K562 (cell line): ENCODE data around the gene PHTF2. TPM values are rescaled to one million over a fixed set of nuclear protein-coding genes. Genes with fewer than 3 reads are reported as not detected.
A peak's percentile ranks its signal among the peaks of the same experiment; 100 is the strongest.

Experiments
- ATAC-seq: fragments of 200-7000 bp; cut with Tn5 transposase; 3 replicates; pipeline ENCODE4 v1.9.1; 2020; ENCODE audit warnings: moderate library complexity
- BruUV-seq: library from RNA; stranded (reverse); fragments of 400-500 nt; replicated peaks from 2 replicates; lab custom pipeline; 2021; lab: Mats Ljungman, UMichigan
- CTCF ChIA-PET: fragments of 300-600 bp; formaldehyde crosslinking; extraction: SDS; loops from one replicate; lab custom pipeline; 2021; ENCODE audit warnings: low intra/inter-chr PET ratio; lab: Yijun Ruan, JAX
- POLR2A ChIA-PET: fragments of 300-600, 350-650 bp; sonication (Branson Sonifier 250); formaldehyde crosslinking; extraction: SDS; loops from one replicate; lab custom pipeline; 2021; ENCODE audit warnings: antibody characterized with exemption, inconsistent platforms; lab: Yijun Ruan, JAX
- DNase-seq, 4 experiments: peaks; one replicate each; pipeline versions ENCODE4 v3.0.0 to v3.0.0-alpha.2; 2011 to 2018; ENCODE audit warnings: low spot score in 3 of 4, mixed read lengths in 3 of 4; ENCODE audit errors: extremely low read depth in 1 of 4
- FAIRE-seq: peaks from 2 replicates; lab custom pipeline; 2011; peaks lifted over from hg19 to GRCh38; lab: Jason Lieb, UNC
- H2AFZ ChIP-seq: 2 replicates; pipeline ENCODE4 v1.6.0; 2011; ENCODE audit warnings: low read depth, low read length, control low read depth, inconsistent platforms
- H3K27ac ChIP-seq: fragments of 200-600 bp; 3 replicates; pipeline ENCODE4 v1.8.0; 2011; ENCODE audit warnings: low read depth, mild to moderate bottlenecking, control low read depth, inconsistent platforms, low read length, moderate library complexity, mixed read lengths; ENCODE audit errors: extremely low read depth
- H3K27me3 ChIP-seq, 2 experiments: fragments of 300-600 bp in 1 of 2; 2 replicates in 1 of 2; 3 replicates in 1 of 2; pipeline versions ENCODE4 v1.6.0 to v1.8.0; 2011; ENCODE audit warnings: inconsistent platforms in 2 of 2, low read length in 2 of 2, mild to moderate bottlenecking in 1 of 2, mixed read lengths in 1 of 2, moderate library complexity in 1 of 2; ENCODE audit not compliant: control insufficient read depth in 2 of 2, insufficient read depth in 2 of 2
- H3K36me3 ChIP-seq: fragments of 300-600 bp; 3 replicates; pipeline ENCODE4 v1.8.0; 2011; ENCODE audit warnings: mild to moderate bottlenecking, low read length, inconsistent platforms; ENCODE audit not compliant: control insufficient read depth, insufficient read depth
- H3K4me1 ChIP-seq, 2 experiments: fragments of 200-600 bp in 1 of 2; replicated peaks in 1 of 2; 2 replicates in 1 of 2; 3 replicates in 1 of 2; pipeline versions ENCODE4 v1.5.1 to v1.8.0; 2011; ENCODE audit warnings: inconsistent platforms in 2 of 2, low read length in 2 of 2, mild to moderate bottlenecking in 1 of 2, mixed read lengths in 1 of 2, moderate library complexity in 1 of 2; ENCODE audit not compliant: control insufficient read depth in 2 of 2, insufficient read depth in 2 of 2
- H3K4me2 ChIP-seq: 2 replicates; pipeline ENCODE4 v1.6.1; 2011; ENCODE audit warnings: low read length, control low read depth, inconsistent platforms, mixed read lengths; ENCODE audit not compliant: insufficient read depth
- H3K4me3 ChIP-seq: fragments of 200-600 bp; sonication (generic), shearing (Covaris generic); 2 replicates; pipeline ENCODE4 v1.5.1; 2016; ENCODE audit warnings: control low read depth, inconsistent platforms
- H3K79me2 ChIP-seq: fragments of 200-600 bp; 3 replicates; pipeline ENCODE4 v1.8.0; 2011; ENCODE audit warnings: low read length, inconsistent platforms; ENCODE audit not compliant: control insufficient read depth, insufficient read depth
- H3K9ac ChIP-seq, 2 experiments: 2 replicates each; pipeline versions ENCODE4 v1.6.0 to v1.6.1; 2011; ENCODE audit warnings: low read depth in 2 of 2, low read length in 2 of 2, control low read depth in 1 of 2, inconsistent platforms in 1 of 2, mild to moderate bottlenecking in 1 of 2, mixed read lengths in 1 of 2; ENCODE audit not compliant: insufficient read depth in 1 of 2
- H3K9me1 ChIP-seq: one replicate; pipeline ENCODE4 v1.6.0; 2011; ENCODE audit warnings: inconsistent platforms, mild to moderate bottlenecking, low read length, moderate library complexity; ENCODE audit not compliant: control insufficient read depth, insufficient read depth
- H3K9me3 ChIP-seq: replicated peaks from 2 replicates; pipeline ENCODE4 v1.5.1; 2011; ENCODE audit warnings: low read depth, low read length, inconsistent platforms; ENCODE audit not compliant: control insufficient read depth, insufficient read depth
- H4K20me1 ChIP-seq: replicated peaks from 2 replicates; pipeline ENCODE4 v1.6.1; 2011; ENCODE audit warnings: low read length, inconsistent platforms, mixed read lengths; ENCODE audit not compliant: control insufficient read depth, insufficient read depth
- ELF1 ChIP-seq: fragments of 200-800 bp; sonication (Bioruptor generic); IDR thresholded peaks from 2 replicates; pipeline ENCODE4 v1.6.1; 2016; ENCODE audit warnings: missing genetic modification characterization, missing compliant biosample characterization
- ELF4 ChIP-seq: fragments of 450-650 bp; formaldehyde crosslinking; IDR thresholded peaks from 2 replicates; pipeline ENCODE4 v1.4.0; 2022; ENCODE audit warnings: missing genetic modification characterization
- FOXJ2 ChIP-seq: fragments of 200-800 bp; sonication (Bioruptor generic); IDR thresholded peaks from 2 replicates; pipeline ENCODE4 v1.6.1; 2016; ENCODE audit warnings: missing genetic modification characterization, missing compliant biosample characterization
- HDAC2 ChIP-seq: fragments of 450-650 bp; IDR thresholded peaks from 2 replicates; pipeline ENCODE4 v1.6.1; 2016; ENCODE audit warnings: mild to moderate bottlenecking
- HMGN3 ChIP-seq: IDR thresholded peaks from 2 replicates; pipeline ENCODE4 v1.6.1; 2011; ENCODE audit warnings: borderline replicate concordance, low read depth, mild to moderate bottlenecking, mixed read lengths, low read length; ENCODE audit not compliant: insufficient read length; ENCODE audit errors: extremely low read depth
- ILK ChIP-seq: fragments of 450-650 bp; IDR thresholded peaks from 2 replicates; pipeline ENCODE4 v1.6.1; 2016; ENCODE audit warnings: missing genetic modification characterization, low read depth, mild to moderate bottlenecking, missing compliant biosample characterization, moderate library complexity, borderline replicate concordance
- KAT2B ChIP-seq: IDR thresholded peaks from one replicate; pipeline ENCODE4 v1.6.1; 2012; ENCODE audit warnings: low read depth, mild to moderate bottlenecking, control low read depth, inconsistent platforms, low read length, moderate library complexity
- KDM4B ChIP-seq, 2 experiments: fragments of 450-650 bp in 1 of 2; sonication (generic) in 1 of 2; IDR thresholded peaks; 2 replicates each; pipeline ENCODE4 v1.6.1; 2016 to 2017; ENCODE audit warnings: borderline replicate concordance in 2 of 2, antibody characterized with exemption in 1 of 2, low read depth in 1 of 2, mild to moderate bottlenecking in 1 of 2
- MAFG ChIP-seq: fragments of 450-650 bp; conservative IDR thresholded peaks from 2 replicates; pipeline ENCODE4 v1.6.1; 2016; ENCODE audit warnings: missing genetic modification characterization, missing compliant biosample characterization
- NBN ChIP-seq: fragments of 450-650 bp; IDR thresholded peaks from 2 replicates; pipeline ENCODE4 v1.6.1; 2016; ENCODE audit warnings: low read depth, mild to moderate bottlenecking
- PCBP2 ChIP-seq: fragments of 200-400 bp; formaldehyde crosslinking; IDR thresholded peaks from 2 replicates; pipeline ENCODE4 v1.6.1; 2018; ENCODE audit warnings: low read length, low read depth, mild to moderate bottlenecking, moderate library complexity; ENCODE audit not compliant: poor library complexity, severe bottlenecking
- PYGO2 ChIP-seq: fragments of 450-650 bp; IDR thresholded peaks from 2 replicates; pipeline ENCODE4 v1.6.1; 2016; ENCODE audit warnings: mild to moderate bottlenecking, missing genetic modification characterization, moderate library complexity, missing compliant biosample characterization
- SIN3A ChIP-seq, 2 experiments: fragments of 150-350 bp in 1 of 2; IDR thresholded peaks; 2 replicates each; pipeline ENCODE4 v1.6.1; 2011 to 2016; ENCODE audit warnings: borderline replicate concordance in 2 of 2, low read depth in 2 of 2, low read length in 2 of 2, mild to moderate bottlenecking in 2 of 2, moderate library complexity in 2 of 2; ENCODE audit not compliant: control insufficient read depth in 1 of 2
- SMAD1 ChIP-seq: fragments of 150-350 bp; IDR thresholded peaks from 2 replicates; pipeline ENCODE4 v1.6.1; 2014; ENCODE audit warnings: low read length, low read depth; ENCODE audit not compliant: partially characterized antibody
- ZC3H4 ChIP-seq: sonication (generic); formaldehyde crosslinking; IDR thresholded peaks from 2 replicates; pipeline ENCODE4 v1.9.0; 2021; ENCODE audit warnings: missing genetic modification reagents, borderline replicate concordance
- ZNF134 ChIP-seq: fragments of 250-450 bp; sonication (Bioruptor Pico); conservative IDR thresholded peaks from 2 replicates; pipeline ENCODE4 v1.4.0; 2020
- ZNF592 ChIP-seq: fragments of 450-650 bp; IDR thresholded peaks from 2 replicates; pipeline ENCODE4 v1.6.1; 2017; ENCODE audit warnings: antibody characterized with exemption, mild to moderate bottlenecking
- ZNF696 ChIP-seq: fragments of 250-450 bp; sonication (Bioruptor Pico); conservative IDR thresholded peaks from 2 replicates; pipeline ENCODE4 v1.4.0; 2020; ENCODE audit warnings: mild to moderate bottlenecking, moderate library complexity
- WGBS: fragments of 100-300 bp; shearing (Covaris generic); methylation state at CpG from one replicate; pipeline ENCODE4 v1.1.6; 2016; ENCODE audit warnings: low coverage, mixed read lengths; ENCODE audit not compliant: insufficient coverage; ENCODE audit errors: missing lambda C conversion rate; 5-methylcytosine and 5-hydroxymethylcytosine counted together
- in situ Hi-C: fragments of 300-500 bp; cut with MboI; formaldehyde crosslinking; loops from 4 replicates; pipeline ENCODE4 v1.15.0; 2018; ENCODE audit warnings: inconsistent platforms, mixed read lengths
- intact Hi-C: fragments of 100-400 bp; cut with micrococcal nuclease; formaldehyde crosslinking; loops from 2 replicates; pipeline ENCODE4 v1.14.2; 2022
- polyA plus RNA-seq, 8 experiments: library from polyadenylated mRNA; depleted of rRNA in 4 of 8; stranded (reverse) in 5 of 8; unstranded in 3 of 8; fragments of >200 nt; fragmentation: Nextera tagmentation in 2 of 8; fragmentation: Illumina TruSeq in 1 of 8; extraction: Ambion mirVana in 2 of 8; extraction: Trizol in 1 of 8; gene quantifications; 2 replicates each; pipeline versions ENCODE4 v1.2.1 to v1.2.3, GENCODE V29; 2011 to 2014; ENCODE audit warnings: inconsistent platforms in 1 of 8, missing spikeins in 1 of 8
- total RNA-seq, 7 experiments: library from RNA; depleted of rRNA in 6 of 7; stranded (reverse); fragments of >200 nt in 6 of 7; fragmentation: Illumina TruSeq in 2 of 7; extraction: Trizol in 2 of 7; gene quantifications; 2 replicates each; pipeline versions ENCODE4 v1.2.1 to v1.2.3, GENCODE V29; 2011 to 2021; ENCODE audit warnings: low replicate concordance in 1 of 7

Gene PHTF2
- total and polyA plus RNA-seq, 9 of the 15 experiments (the other 6 are each of a cell fraction or from before 2014, with no cell fraction given) = 17.9 to 43.6 (median 25.4) TPM

GRCh38 chr7:77989981-77990566 is 191.5 kb downstream of the PHTF2 start (continued):
- TF ChIP-seq SIN3A (IDR thresholded peaks at IDR 0.05; ENCODE audit: borderline replicate concordance in 2 of 2, control insufficient read depth in 1 of 2, low read depth in 2 of 2, low read length in 2 of 2) (0 out of 4 replicates have a peak, but pooled peaks of 1 of the 2 experiments have one; percentile 49), HDAC2 (peak; percentile 62; the same call in 1 of the 2 replicates), ELF4 (peak; percentile 46; the same call in 1 of the 2 replicates), ILK (no peak), NBN (0 out of 2 replicates have a peak, but pooled peaks have one; percentile 28), ZC3H4 (CRISPR knock-in tag) (no peak)
- TF ChIP-seq, all 486 proteins: peak for 114

GRCh38 chr7:77991656-77992055 is 193.1 kb downstream of the PHTF2 start:
- Histone ChIP-seq H3K9ac (no peak overlapping the region), H3K4me1 (peaks cover 8 to 17% of the 10 kb centered on the region in 2 experiments; a peak in 4 of 5 replicates), H3K79me2 (no peaks in the 10 kb centered on the region), H3K27me3 (no peaks in the 10 kb centered on the region), H4K20me1 (no peaks in the 10 kb centered on the region), H3K4me2 (no peak overlapping the region), H3K27ac (no peak overlapping the region), H2AFZ (0 out of 2 replicates have a peak overlapping the region, but pooled peaks have one; percentile 5), H3K9me3 (no peaks in the 10 kb centered on the region), H3K9me1 (no peaks in the 10 kb centered on the region), H3K36me3 (no peaks in the 10 kb centered on the region), H3K4me3 (no peak overlapping the region)
- ChIA-PET POLR2A (no interaction called here), CTCF (no interaction called here)
- in situ Hi-C loops = no loop called here
- WGBS = 86% methylated on average over 4 of the region's 4 CpGs
- ATAC-seq = no peak
- no TSS peak for BruUV-seq
- no peak for DNase-seq
- no peak for FAIRE-seq
- intact Hi-C loops = no loop called here
- TF ChIP-seq PYGO2 (tag) (no peak), KDM4B (IDR thresholded peaks at IDR 0.05; ENCODE audit: borderline replicate concordance in 2 of 2, low read depth in 1 of 2) (no peak), PCBP2 (no peak), ZNF696 (no peak), KAT2B (no peak), SMAD1 (no peak), ZNF134 (no peak), HMGN3 (no peak), ZNF592 (no peak), FOXJ2 (no peak), MAFG (no peak), ELF1 (tag) (no peak)
